ENCODE measurements around the gene CHST1. TPM values are rescaled to one million over a fixed set of nuclear protein-coding genes. Genes with fewer than 3 reads are reported as not detected.

CHST1 gene
- total and polyA plus RNA-seq, 10 of the 15 experiments (the other 5 are each of a cell fraction or from before 2014, with no cell fraction given), result not detected

Small RNA genes lying within 50 kb of the gene (microRNA-seq; reads per million reads assigned to microRNA genes)
- gene MIR7154, result not detected

Small RNA genes lying within 50 kb of the gene (small RNA-seq; reads per million reads assigned to genes)
- not detected for gene MIR7154

Other genes with a start within 250 kb of the CHST1 start
- 2.6 and 4.2 TPM in 2 replicates for gene SLC35C1, start 139.5 kb upstream of the CHST1 start, total RNA-seq (2014; rRNA removed)
- 1.3 TPM in 2 replicates for gene SLC35C1, start 139.5 kb upstream of the CHST1 start, total RNA-seq (2014; rRNA removed; fragmentation: Illumina TruSeq; extraction: Trizol)
- gene SLC35C1, start 139.5 kb upstream of the CHST1 start, total RNA-seq (2021), result 8.9 and 9.7 TPM in 2 replicates
- gene SLC35C1, start 139.5 kb upstream of the CHST1 start, polyA plus RNA-seq (2011; rRNA removed), result 0.39 and 0.96 TPM in 2 replicates
- 2.4 and 4.3 TPM in 2 replicates for gene SLC35C1, start 139.5 kb upstream of the CHST1 start, polyA plus RNA-seq (2014; fragmentation: Illumina TruSeq; extraction: Trizol)
- gene SLC35C1, start 139.5 kb upstream of the CHST1 start, polyA plus RNA-seq (2014; fragmentation: Nextera tagmentation; extraction: Ambion mirVana), result under 1 TPM; 0.55 to 0.95 TPM
- 5.0 and 6.5 TPM in 2 replicates for gene SLC35C1, start 139.5 kb upstream of the CHST1 start, polyA plus RNA-seq (2014; rRNA removed)
- 1 to 10 TPM; 6.0 to 6.9 TPM for gene SLC35C1, start 139.5 kb upstream of the CHST1 start, polyA plus RNA-seq (2016; fragmentation: Nextera tagmentation; extraction: Ambion mirVana)
- gene CRY2, start 181.9 kb upstream of the CHST1 start, total RNA-seq (2014; rRNA removed), result 8.7 and 9.1 TPM in 2 replicates
- gene CRY2, start 181.9 kb upstream of the CHST1 start, total RNA-seq (2014; rRNA removed; fragmentation: Illumina TruSeq; extraction: Trizol), result 5.6 and 6.6 TPM in 2 replicates
- gene CRY2, start 181.9 kb upstream of the CHST1 start, total RNA-seq (2021), result 13.9 and 14.7 TPM in 2 replicates
- gene CRY2, start 181.9 kb upstream of the CHST1 start, polyA plus RNA-seq (2011; rRNA removed), result 6.6 and 11.4 TPM in 2 replicates
- 6.0 and 7.1 TPM in 2 replicates for gene CRY2, start 181.9 kb upstream of the CHST1 start, polyA plus RNA-seq (2014; fragmentation: Illumina TruSeq; extraction: Trizol)
- 1 to 10 TPM; 1.2 to 1.4 TPM for gene CRY2, start 181.9 kb upstream of the CHST1 start, polyA plus RNA-seq (2014; fragmentation: Nextera tagmentation; extraction: Ambion mirVana)
- gene CRY2, start 181.9 kb upstream of the CHST1 start, polyA plus RNA-seq (2014; rRNA removed), result 8.5 and 8.8 TPM in 2 replicates
- gene CRY2, start 181.9 kb upstream of the CHST1 start, polyA plus RNA-seq (2016; fragmentation: Nextera tagmentation; extraction: Ambion mirVana), result 1 to 10 TPM; 7.6 to 8.7 TPM
- 0.16 and 0.17 TPM in 2 replicates for gene MAPK8IP1, start 220.0 kb upstream of the CHST1 start, total RNA-seq (2014; rRNA removed)
- 0.09 TPM in 1 of 2 replicates, not detected in the other for gene MAPK8IP1, start 220.0 kb upstream of the CHST1 start, total RNA-seq (2014; rRNA removed; fragmentation: Illumina TruSeq; extraction: Trizol)
- 0.44 and 0.48 TPM in 2 replicates for gene MAPK8IP1, start 220.0 kb upstream of the CHST1 start, total RNA-seq (2021)
- gene MAPK8IP1, start 220.0 kb upstream of the CHST1 start, polyA plus RNA-seq (2011; rRNA removed), result 0.06 and 0.14 TPM in 2 replicates
- gene MAPK8IP1, start 220.0 kb upstream of the CHST1 start, polyA plus RNA-seq (2014; fragmentation: Illumina TruSeq; extraction: Trizol), result 0.04 TPM in 1 of 2 replicates, not detected in the other
- not detected for gene MAPK8IP1, start 220.0 kb upstream of the CHST1 start, polyA plus RNA-seq (2014; fragmentation: Nextera tagmentation; extraction: Ambion mirVana)
- gene MAPK8IP1, start 220.0 kb upstream of the CHST1 start, polyA plus RNA-seq (2014; rRNA removed), result 0.27 and 0.31 TPM in 2 replicates
- gene MAPK8IP1, start 220.0 kb upstream of the CHST1 start, polyA plus RNA-seq (2016; fragmentation: Nextera tagmentation; extraction: Ambion mirVana), result under 1 TPM; 0.04 to 0.07 TPM
- gene FREY1, start 241.6 kb upstream of the CHST1 start, total RNA-seq (2014; rRNA removed), result 0.79 and 1.7 TPM in 2 replicates
- 0.55 and 0.72 TPM in 2 replicates for gene FREY1, start 241.6 kb upstream of the CHST1 start, total RNA-seq (2014; rRNA removed; fragmentation: Illumina TruSeq; extraction: Trizol)
- 0.82 and 1.7 TPM in 2 replicates for gene FREY1, start 241.6 kb upstream of the CHST1 start, total RNA-seq (2021)
- 0.16 and 0.19 TPM in 2 replicates for gene FREY1, start 241.6 kb upstream of the CHST1 start, polyA plus RNA-seq (2011; rRNA removed)
- gene FREY1, start 241.6 kb upstream of the CHST1 start, polyA plus RNA-seq (2014; fragmentation: Illumina TruSeq; extraction: Trizol), result 0.13 TPM in 1 of 2 replicates, not detected in the other
- not detected for gene FREY1, start 241.6 kb upstream of the CHST1 start, polyA plus RNA-seq (2014; fragmentation: Nextera tagmentation; extraction: Ambion mirVana)
- gene FREY1, start 241.6 kb upstream of the CHST1 start, polyA plus RNA-seq (2014; rRNA removed), result 0.31 TPM in 1 of 2 replicates, not detected in the other
- gene FREY1, start 241.6 kb upstream of the CHST1 start, polyA plus RNA-seq (2016; fragmentation: Nextera tagmentation; extraction: Ambion mirVana), result under 1 TPM in 1 of 2 experiments, not detected in 1; 0.39 TPM